Prostate gland (tissue), 2 donors: ENCODE measurements around the gene ALG8.

Experiments used
- POLR2A ChIP-seq: fragments of 450-650 bp; IDR thresholded peaks from one replicate; pipeline ENCODE4 v1.6.1; 2016; ENCODE audit warnings: antibody characterized with exemption, mild to moderate bottlenecking
- POLR2AphosphoS5 ChIP-seq: sonication (generic); formaldehyde crosslinking; IDR thresholded peaks from one replicate; pipeline ENCODE4 v1.6.1; 2017; ENCODE audit warnings: antibody characterized with exemption
- TF ChIP-seq, protein P1 (sequence below), 4 experiments: fragments of 200-600 bp in 2 of 4; fragments of 450-650 bp in 2 of 4; sonication (generic) in 2 of 4; IDR thresholded peaks; 1 replicate in 3 of 4; 2 replicates in 1 of 4; pipeline ENCODE4 v1.5.1; 2016 to 2019; ENCODE audit warnings: antibody characterized with exemption in 4 of 4, mild to moderate bottlenecking in 2 of 4, moderate library complexity in 2 of 4

DNA sequence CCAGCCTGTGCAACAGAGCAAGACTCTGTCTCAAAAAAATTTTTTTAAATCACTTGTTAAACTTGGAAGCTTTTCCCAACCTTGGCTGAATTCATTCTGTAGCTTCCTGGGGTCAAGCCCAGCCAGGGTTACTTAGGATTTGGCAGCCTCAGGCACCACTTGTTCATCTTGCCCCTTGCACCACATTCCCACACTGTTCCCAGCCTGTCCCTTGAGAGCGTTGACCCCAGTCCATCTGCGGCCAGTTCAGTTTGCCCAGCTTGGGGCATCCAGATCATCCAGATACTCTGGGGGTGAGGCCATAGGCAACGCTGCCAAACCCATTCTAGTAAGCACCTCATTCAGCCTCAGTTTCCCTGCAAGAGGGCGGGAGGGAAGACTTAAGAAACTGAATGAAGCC lies 84.5 kb downstream of the ALG8 start:
- TF ChIP-seq POLR2A, result no peak
- TF ChIP-seq, protein P1, sequence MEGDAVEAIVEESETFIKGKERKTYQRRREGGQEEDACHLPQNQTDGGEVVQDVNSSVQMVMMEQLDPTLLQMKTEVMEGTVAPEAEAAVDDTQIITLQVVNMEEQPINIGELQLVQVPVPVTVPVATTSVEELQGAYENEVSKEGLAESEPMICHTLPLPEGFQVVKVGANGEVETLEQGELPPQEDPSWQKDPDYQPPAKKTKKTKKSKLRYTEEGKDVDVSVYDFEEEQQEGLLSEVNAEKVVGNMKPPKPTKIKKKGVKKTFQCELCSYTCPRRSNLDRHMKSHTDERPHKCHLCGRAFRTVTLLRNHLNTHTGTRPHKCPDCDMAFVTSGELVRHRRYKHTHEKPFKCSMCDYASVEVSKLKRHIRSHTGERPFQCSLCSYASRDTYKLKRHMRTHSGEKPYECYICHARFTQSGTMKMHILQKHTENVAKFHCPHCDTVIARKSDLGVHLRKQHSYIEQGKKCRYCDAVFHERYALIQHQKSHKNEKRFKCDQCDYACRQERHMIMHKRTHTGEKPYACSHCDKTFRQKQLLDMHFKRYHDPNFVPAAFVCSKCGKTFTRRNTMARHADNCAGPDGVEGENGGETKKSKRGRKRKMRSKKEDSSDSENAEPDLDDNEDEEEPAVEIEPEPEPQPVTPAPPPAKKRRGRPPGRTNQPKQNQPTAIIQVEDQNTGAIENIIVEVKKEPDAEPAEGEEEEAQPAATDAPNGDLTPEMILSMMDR (IDR thresholded peaks at IDR 0.05), result no peak
- no peak for TF ChIP-seq POLR2AphosphoS5
